ENCODE data around the gene UPF1.
A peak's percentile ranks its signal among the peaks of the same experiment; 100 is the strongest.

The UPF1 gene

GRCh38 chr19:18840288-18841267 is 8.8 kb downstream of the UPF1 start:
- H3K27me3 ChIP-seq (ENCODE audit: insufficient read depth, low read length) = no peaks in the 10 kb centered on the region
- H3K27ac ChIP-seq (ENCODE audit: low read depth, low read length) = no peak overlapping the region
- H3K4me3 ChIP-seq (ENCODE audit: low read depth, low read length) = no peak overlapping the region
- H2AFZ ChIP-seq (ENCODE audit: low read length, unreplicated experiment) = no peak overlapping the region
- H3K36me3 ChIP-seq (ENCODE audit: insufficient read depth, low read length) = peaks cover 3% of the 10 kb centered on the region; the same call in 1 of the 2 replicates
- H3K4me1 ChIP-seq (ENCODE audit: control insufficient read depth, insufficient read depth, low read length, unreplicated experiment) = peaks cover 21% of the 10 kb centered on the region
- peaks cover 96% of the 10 kb centered on the region for H3K79me2 ChIP-seq (ENCODE audit: control insufficient read depth, insufficient read depth, low read length, unreplicated experiment)

GRCh38 chr19:18841400-18841799 is 9.6 kb downstream of the UPF1 start:
- H3K4me3 ChIP-seq (ENCODE audit: low read depth, low read length) = no peak overlapping the region
- no peak overlapping the region for H2AFZ ChIP-seq (ENCODE audit: low read length, unreplicated experiment)

GRCh38 chr19:18842166-18842565 is 10.4 kb downstream of the UPF1 start:
- Histone ChIP-seq H3K27me3 (ENCODE audit: insufficient read depth, low read length) (no peaks in the 10 kb centered on the region), H2AFZ (ENCODE audit: low read length, unreplicated experiment) (no peak overlapping the region), H3K4me3 (ENCODE audit: low read depth, low read length) (no peak overlapping the region), H3K79me2 (ENCODE audit: control insufficient read depth, insufficient read depth, low read length, unreplicated experiment) (peaks cover 94% of the 10 kb centered on the region), H3K27ac (ENCODE audit: low read depth, low read length) (no peak overlapping the region), H3K36me3 (ENCODE audit: insufficient read depth, low read length) (no peaks in the 10 kb centered on the region), H3K4me1 (ENCODE audit: control insufficient read depth, insufficient read depth, low read length, unreplicated experiment) (peaks cover 17% of the 10 kb centered on the region)

More at GRCh38 chr19:18841400-18841799, 9.6 kb downstream of the UPF1 start:
- Histone ChIP-seq H3K36me3 (ENCODE audit: insufficient read depth, low read length) (no peaks in the 10 kb centered on the region), H3K79me2 (ENCODE audit: control insufficient read depth, insufficient read depth, low read length, unreplicated experiment) (peaks cover 96% of the 10 kb centered on the region), H3K27me3 (ENCODE audit: insufficient read depth, low read length) (no peaks in the 10 kb centered on the region), H3K27ac (ENCODE audit: low read depth, low read length) (no peak overlapping the region), H3K4me1 (ENCODE audit: control insufficient read depth, insufficient read depth, low read length, unreplicated experiment) (peaks cover 17% of the 10 kb centered on the region)

DNA sequence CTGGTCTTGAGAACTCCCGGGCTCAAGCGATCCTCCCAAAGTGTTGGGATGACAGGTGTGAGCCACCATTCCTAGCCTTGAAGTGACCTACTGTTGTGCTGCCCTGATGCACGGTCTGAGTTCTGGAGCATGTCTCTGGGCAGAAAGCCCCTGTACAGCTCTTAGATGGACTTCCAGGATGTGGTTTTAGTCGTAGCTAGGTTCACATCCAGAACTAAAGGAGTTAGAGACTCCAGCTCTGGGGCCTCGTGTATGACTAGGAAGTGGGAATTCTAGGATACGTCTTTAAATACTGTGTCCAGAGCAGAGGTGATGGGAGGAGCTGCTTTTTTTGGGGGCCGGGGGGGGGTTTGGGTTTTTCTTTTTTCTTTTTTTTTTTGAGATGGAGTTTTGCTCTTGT is 12.2 kb downstream of the UPF1 start:
- no peak overlapping the region for H3K27ac ChIP-seq (ENCODE audit: low read depth, low read length)
- peaks cover 87% of the 10 kb centered on the region for H3K79me2 ChIP-seq (ENCODE audit: control insufficient read depth, insufficient read depth, low read length, unreplicated experiment)
- no peaks in the 10 kb centered on the region for H3K27me3 ChIP-seq (ENCODE audit: insufficient read depth, low read length)
- no peak overlapping the region for H3K4me3 ChIP-seq (ENCODE audit: low read depth, low read length)
- H3K4me1 ChIP-seq (ENCODE audit: control insufficient read depth, insufficient read depth, low read length, unreplicated experiment) = peaks cover 26% of the 10 kb centered on the region
- no peaks in the 10 kb centered on the region for H3K36me3 ChIP-seq (ENCODE audit: insufficient read depth, low read length)
- H2AFZ ChIP-seq (ENCODE audit: low read length, unreplicated experiment) = no peak overlapping the region

DNA sequence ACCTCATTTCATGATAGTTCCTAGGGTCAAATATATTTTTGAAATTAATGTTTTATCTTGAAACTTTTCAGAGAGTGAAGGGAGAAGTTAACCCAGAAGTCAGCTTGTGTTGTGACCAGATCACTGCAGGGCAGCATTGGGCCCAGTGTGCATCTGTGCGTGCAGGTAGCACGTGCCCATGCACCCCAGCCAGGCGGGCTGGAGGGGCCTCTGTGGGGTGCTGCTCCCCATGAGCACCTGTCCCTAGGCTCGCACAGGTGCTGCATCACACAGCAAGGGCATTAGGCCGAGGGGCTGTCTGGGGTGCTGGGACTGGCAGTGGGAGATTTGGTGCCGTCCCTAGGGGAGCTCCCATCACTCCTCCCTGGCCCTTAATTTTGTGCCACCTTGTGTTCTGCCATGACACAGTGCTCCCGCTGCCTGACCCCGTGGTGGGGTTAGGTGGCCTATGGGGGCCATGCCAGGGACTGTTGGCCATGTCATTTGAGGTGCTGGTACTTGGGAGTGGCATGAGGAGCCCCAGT is 13.1 kb downstream of the UPF1 start:
- Histone ChIP-seq H3K4me1 (ENCODE audit: control insufficient read depth, insufficient read depth, low read length, unreplicated experiment) (peaks cover 29% of the 10 kb centered on the region), H3K27ac (ENCODE audit: low read depth, low read length) (no peak overlapping the region), H3K27me3 (ENCODE audit: insufficient read depth, low read length) (no peaks in the 10 kb centered on the region), H3K36me3 (ENCODE audit: insufficient read depth, low read length) (no peaks in the 10 kb centered on the region), H3K79me2 (ENCODE audit: control insufficient read depth, insufficient read depth, low read length, unreplicated experiment) (peaks cover 83% of the 10 kb centered on the region), H2AFZ (ENCODE audit: low read length, unreplicated experiment) (no peak overlapping the region), H3K4me3 (ENCODE audit: low read depth, low read length) (no peak overlapping the region)

GRCh38 chr19:18845961-18846360 is 14.2 kb downstream of the UPF1 start:
- H3K4me1 ChIP-seq (ENCODE audit: control insufficient read depth, insufficient read depth, low read length, unreplicated experiment) = peaks cover 31% of the 10 kb centered on the region

GRCh38 chr19:18846862-18847548 is 15.2 kb downstream of the UPF1 start:
- Histone ChIP-seq H3K4me3 (ENCODE audit: low read depth, low read length) (no peak overlapping the region), H3K4me1 (ENCODE audit: control insufficient read depth, insufficient read depth, low read length, unreplicated experiment) (peaks cover 31% of the 10 kb centered on the region), H3K79me2 (ENCODE audit: control insufficient read depth, insufficient read depth, low read length, unreplicated experiment) (peaks cover 78% of the 10 kb centered on the region), H2AFZ (ENCODE audit: low read length, unreplicated experiment) (no peak overlapping the region), H3K27ac (ENCODE audit: low read depth, low read length) (peak overlapping the region; percentile 84; the same call in 1 of the 2 replicates), H3K27me3 (ENCODE audit: insufficient read depth, low read length) (no peaks in the 10 kb centered on the region), H3K36me3 (ENCODE audit: insufficient read depth, low read length) (peaks cover 9% of the 10 kb centered on the region; the same call in 1 of the 2 replicates)

More at GRCh38 chr19:18845961-18846360, 14.2 kb downstream of the UPF1 start:
- no peak overlapping the region for H3K27ac ChIP-seq (ENCODE audit: low read depth, low read length)
- no peak overlapping the region for H2AFZ ChIP-seq (ENCODE audit: low read length, unreplicated experiment)
- H3K36me3 ChIP-seq (ENCODE audit: insufficient read depth, low read length) = peaks cover 6% of the 10 kb centered on the region; the same call in 1 of the 2 replicates
- no peaks in the 10 kb centered on the region for H3K27me3 ChIP-seq (ENCODE audit: insufficient read depth, low read length)
- H3K79me2 ChIP-seq (ENCODE audit: control insufficient read depth, insufficient read depth, low read length, unreplicated experiment) = peaks cover 83% of the 10 kb centered on the region
- no peak overlapping the region for H3K4me3 ChIP-seq (ENCODE audit: low read depth, low read length)

GRCh38 chr19:18847549-18848463 is 16.0 kb downstream of the UPF1 start:
- H3K4me1 ChIP-seq (ENCODE audit: control insufficient read depth, insufficient read depth, low read length, unreplicated experiment) = peaks cover 31% of the 10 kb centered on the region
- H3K36me3 ChIP-seq (ENCODE audit: insufficient read depth, low read length) = peaks cover 9% of the 10 kb centered on the region; the same call in 1 of the 2 replicates
- H3K79me2 ChIP-seq (ENCODE audit: control insufficient read depth, insufficient read depth, low read length, unreplicated experiment) = peaks cover 72% of the 10 kb centered on the region

GRCh38 chr19:18848878-18849661 is 17.3 kb downstream of the UPF1 start:
- H3K27me3 ChIP-seq (ENCODE audit: insufficient read depth, low read length) = no peaks in the 10 kb centered on the region
- peak overlapping the region; percentile 51 for H3K4me3 ChIP-seq (ENCODE audit: low read depth, low read length)
- H3K27ac ChIP-seq (ENCODE audit: low read depth, low read length) = peak overlapping the region; percentile 84
- H3K36me3 ChIP-seq (ENCODE audit: insufficient read depth, low read length) = peaks cover 13% of the 10 kb centered on the region; the same call in 1 of the 2 replicates
- H2AFZ ChIP-seq (ENCODE audit: low read length, unreplicated experiment) = no peak overlapping the region
- peaks cover 31% of the 10 kb centered on the region for H3K4me1 ChIP-seq (ENCODE audit: control insufficient read depth, insufficient read depth, low read length, unreplicated experiment)
- peaks cover 61% of the 10 kb centered on the region for H3K79me2 ChIP-seq (ENCODE audit: control insufficient read depth, insufficient read depth, low read length, unreplicated experiment)

More at GRCh38 chr19:18847549-18848463, 16.0 kb downstream of the UPF1 start:
- Histone ChIP-seq H2AFZ (ENCODE audit: low read length, unreplicated experiment) (no peak overlapping the region), H3K27me3 (ENCODE audit: insufficient read depth, low read length) (no peaks in the 10 kb centered on the region), H3K27ac (ENCODE audit: low read depth, low read length) (peak overlapping the region; percentile 84), H3K4me3 (ENCODE audit: low read depth, low read length) (0 out of 2 replicates have a peak overlapping the region, but pooled peaks have one; percentile 51)
